SJCRH30 (cell line): ENCODE measurements around the gene RASL12. TPM values are rescaled to one million over a fixed set of nuclear protein-coding genes. Genes with fewer than 3 reads are reported as not detected.
"Not testable (repeated sequence)": the region's sequence is repeated elsewhere in the genome, so short reads cannot be mapped to it uniquely, and the experiment has no call there.

Source experiments
- DNase-seq, 2 experiments: peaks; one replicate each; pipeline ENCODE4 v3.0.0-alpha.2; 2015 to 2020
- H3K27ac ChIP-seq: fragments of 250-450 bp; sonication (Bioruptor Pico); 2 replicates; pipeline ENCODE4 v1.5.1; 2020; ENCODE audit warnings: mild to moderate bottlenecking, moderate library complexity
- H3K27me3 ChIP-seq: fragments of 250-450 bp; sonication (Bioruptor Pico); 2 replicates; pipeline ENCODE4 v1.5.1; 2020; ENCODE audit warnings: mild to moderate bottlenecking, moderate library complexity
- H3K36me3 ChIP-seq: fragments of 250-450 bp; sonication (Bioruptor Pico); 2 replicates; pipeline ENCODE4 v1.5.1; 2020; ENCODE audit warnings: mild to moderate bottlenecking, moderate library complexity
- H3K4me1 ChIP-seq: fragments of 250-450 bp; sonication (Bioruptor Pico); 2 replicates; pipeline ENCODE4 v1.5.1; 2020; ENCODE audit warnings: mild to moderate bottlenecking, moderate library complexity
- H3K4me3 ChIP-seq: fragments of 250-450 bp; sonication (Bioruptor Pico); 2 replicates; pipeline ENCODE4 v1.5.1; 2020; ENCODE audit warnings: mild to moderate bottlenecking, moderate library complexity
- H3K9me3 ChIP-seq: fragments of 250-450 bp; sonication (Bioruptor Pico); replicated peaks from 2 replicates; pipeline ENCODE4 v1.5.1; 2020; ENCODE audit warnings: mild to moderate bottlenecking, moderate library complexity
- total RNA-seq: library from RNA; depleted of rRNA; stranded (reverse); fragments of >200 nt; shearing (Covaris generic); gene quantifications from 2 replicates; pipeline ENCODE4 v1.2.3, GENCODE V29; 2014

The RASL12 gene
- total RNA-seq, 1 experiment from 2014 or later, result not detected

DNA sequence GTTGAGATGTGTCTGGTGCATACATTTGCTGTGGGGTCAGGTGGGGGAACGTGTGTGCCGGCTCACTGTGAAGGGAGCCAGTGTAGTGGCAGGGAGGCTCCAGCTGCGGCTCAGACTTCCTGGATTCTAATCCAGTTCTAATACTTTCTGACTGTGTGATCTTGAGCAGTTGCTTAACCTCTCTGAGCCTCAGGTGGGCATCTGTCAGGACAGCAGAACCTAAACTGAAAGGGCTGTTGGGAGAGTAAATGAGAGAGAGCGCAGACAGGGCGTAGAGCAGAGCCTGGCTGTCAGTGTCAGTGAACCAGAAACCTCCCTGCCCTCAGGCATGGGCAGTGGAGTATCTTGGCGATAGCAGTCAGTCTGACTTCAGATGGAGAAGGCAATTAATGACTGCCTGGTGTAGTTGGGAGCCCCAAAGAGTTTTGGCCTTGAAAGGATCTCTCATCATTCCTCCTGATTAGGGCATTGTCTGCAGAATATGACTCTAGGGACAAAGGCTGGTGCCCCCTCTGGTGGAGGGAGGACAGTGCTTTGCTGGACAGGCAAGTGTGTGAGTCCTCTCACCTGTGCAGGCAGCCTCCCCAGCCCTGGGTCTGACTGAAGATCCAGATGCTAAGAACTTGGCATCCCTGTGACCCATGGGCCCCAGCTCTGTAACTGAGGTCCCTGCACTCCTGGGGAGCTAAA is 18.3 kb upstream of the RASL12 start:
- peak in 1 of 2 experiments; percentile 41 for DNase-seq
- H3K27ac ChIP-seq, result no peak overlapping the region
- H3K4me3 ChIP-seq, result no peak overlapping the region
- H3K27me3 ChIP-seq, result no peaks in the 10 kb centered on the region
- H3K4me1 ChIP-seq, result peaks cover 57% of the 10 kb centered on the region
- no peaks in the 10 kb centered on the region for H3K9me3 ChIP-seq
- H3K36me3 ChIP-seq, result no peaks in the 10 kb centered on the region

DNA sequence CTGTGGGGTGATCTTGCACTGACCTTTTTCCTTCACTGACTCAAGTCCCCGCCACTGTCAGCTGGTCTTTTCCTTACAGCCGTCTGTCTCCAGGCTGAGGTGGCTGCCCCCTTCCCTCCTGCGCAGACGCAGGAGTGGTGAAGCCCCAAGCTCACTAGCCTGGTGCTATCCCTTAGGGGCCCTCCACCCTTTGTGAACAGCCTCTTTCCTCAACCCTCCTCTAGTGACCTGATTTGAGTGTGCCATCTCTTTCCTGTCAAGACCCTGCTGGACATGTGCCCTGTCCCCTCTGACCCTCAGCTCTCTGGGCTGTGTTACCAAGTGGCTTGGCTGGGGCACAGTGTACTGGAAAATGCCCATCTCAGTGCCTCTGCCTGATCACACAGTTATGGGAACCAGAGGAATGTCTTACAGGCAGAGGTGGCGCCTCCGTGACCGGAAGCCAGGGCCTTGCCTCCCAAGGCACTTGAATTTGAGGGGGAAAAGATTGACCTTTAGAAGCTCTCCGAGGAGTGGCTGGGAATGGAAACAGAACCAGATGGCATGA is 17.5 kb upstream of the RASL12 start:
- Histone ChIP-seq H3K36me3 (no peaks in the 10 kb centered on the region), H3K4me1 (peaks cover 57% of the 10 kb centered on the region), H3K27me3 (no peaks in the 10 kb centered on the region), H3K27ac (no peak overlapping the region), H3K4me3 (no peak overlapping the region), H3K9me3 (no peaks in the 10 kb centered on the region)
- no peak for DNase-seq

DNA sequence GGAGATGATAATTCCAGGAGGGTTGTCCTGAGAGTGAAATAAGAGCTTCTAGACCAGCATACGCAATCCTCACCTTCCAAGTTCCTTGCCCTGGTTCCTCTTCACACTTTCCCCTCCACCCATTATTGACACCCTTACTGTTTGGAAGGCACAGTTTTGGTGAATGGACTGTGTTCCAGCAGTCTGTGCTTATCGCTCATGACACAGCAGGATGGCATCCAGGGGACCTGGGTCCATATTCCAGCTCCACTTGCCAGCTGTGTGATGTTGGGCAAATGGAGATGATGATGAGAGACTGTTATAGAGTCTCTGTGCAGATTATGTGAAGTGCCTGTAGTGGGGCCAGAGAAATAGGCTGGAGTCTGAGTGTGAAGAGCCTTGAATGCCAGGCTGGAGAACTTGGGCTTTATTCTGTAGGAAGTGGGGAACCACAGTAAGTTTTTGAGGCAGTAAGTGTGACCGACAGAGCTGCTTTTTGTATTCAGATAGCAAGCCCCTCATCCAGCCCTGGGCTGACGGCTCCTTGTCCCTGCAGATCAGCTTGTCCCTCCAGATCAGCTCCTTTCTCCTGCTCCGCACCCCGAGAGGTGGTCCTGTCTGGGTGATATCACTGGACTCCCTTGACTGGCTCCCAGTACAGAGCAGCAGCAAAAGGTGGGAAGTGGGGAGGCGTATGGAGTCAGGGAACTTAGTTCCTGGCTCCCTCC is 16.9 kb upstream of the RASL12 start:
- Histone ChIP-seq H3K9me3 (no peaks in the 10 kb centered on the region), H3K27ac (no peak overlapping the region; the same call in 1 of the 2 replicates), H3K4me3 (no peak overlapping the region), H3K4me1 (peaks cover 57% of the 10 kb centered on the region), H3K36me3 (no peaks in the 10 kb centered on the region), H3K27me3 (no peaks in the 10 kb centered on the region)
- DNase-seq, result no peak

DNA sequence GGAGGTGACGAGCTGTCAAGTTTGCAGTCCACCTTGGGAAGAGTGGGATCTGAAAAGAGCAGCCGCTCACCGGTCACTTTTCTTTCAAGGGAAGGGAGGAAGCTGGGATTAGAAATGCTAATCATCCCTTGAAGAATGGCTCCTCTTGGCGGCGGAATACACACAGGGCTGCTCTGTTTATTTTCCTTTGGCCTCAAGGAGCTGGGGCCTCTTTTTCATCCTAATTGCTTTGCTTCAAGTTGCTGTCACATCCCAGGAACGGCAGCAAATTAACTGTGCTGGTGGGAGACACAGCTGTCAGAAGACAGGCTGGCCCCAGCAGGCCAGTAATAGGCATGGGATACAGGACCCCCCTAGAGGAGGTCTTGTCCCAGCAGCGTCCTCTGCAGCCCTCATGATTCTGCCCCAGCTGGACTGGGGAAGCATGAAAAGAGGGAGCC is 15.5 kb upstream of the RASL12 start:
- Histone ChIP-seq H3K4me1 (peaks cover 45% of the 10 kb centered on the region), H3K9me3 (no peaks in the 10 kb centered on the region), H3K36me3 (no peaks in the 10 kb centered on the region), H3K27ac (peak overlapping the region; percentile 35; the same call in 1 of the 2 replicates), H3K27me3 (no peaks in the 10 kb centered on the region), H3K4me3 (no peak overlapping the region)
- peak; percentile 80 for DNase-seq

DNA sequence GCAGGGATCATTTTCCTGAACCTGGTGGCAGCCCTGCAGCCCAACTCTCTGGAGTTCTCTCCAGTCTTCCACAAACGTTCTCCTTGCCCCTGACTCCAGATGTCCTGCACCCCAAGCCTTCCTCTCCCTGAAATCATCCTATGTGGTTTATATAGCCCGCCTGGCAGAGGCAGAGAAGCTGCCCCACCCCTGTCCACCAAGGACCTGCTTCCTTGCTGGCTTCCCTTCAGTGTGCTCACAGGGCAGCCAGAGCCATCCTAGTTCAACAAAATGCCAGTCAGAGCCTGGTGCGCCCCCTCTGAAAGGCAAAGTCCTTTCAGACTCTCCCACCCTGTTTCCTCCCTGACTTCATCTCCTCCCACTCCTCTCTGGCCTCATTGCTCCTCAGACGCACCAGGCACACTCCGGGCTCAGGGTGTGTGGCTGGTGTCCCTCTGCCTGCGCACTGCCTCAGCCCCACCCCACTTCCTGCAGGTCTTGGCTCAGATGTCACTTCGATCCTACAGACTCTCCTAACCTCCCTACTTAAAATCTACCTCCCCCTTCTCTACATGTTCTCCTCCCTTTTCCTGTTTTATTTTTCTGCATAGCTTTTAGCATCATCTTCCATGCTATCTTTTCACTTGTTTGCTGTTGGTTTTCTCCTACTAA is 14.6 kb upstream of the RASL12 start:
- peak; percentile 37 to 61 for DNase-seq
- Histone ChIP-seq H3K4me3 (no peak overlapping the region), H3K27ac (peak overlapping the region; percentile 5; the same call in 1 of the 2 replicates), H3K36me3 (no peaks in the 10 kb centered on the region), H3K27me3 (no peaks in the 10 kb centered on the region), H3K9me3 (no peaks in the 10 kb centered on the region), H3K4me1 (peaks cover 36% of the 10 kb centered on the region)

DNA sequence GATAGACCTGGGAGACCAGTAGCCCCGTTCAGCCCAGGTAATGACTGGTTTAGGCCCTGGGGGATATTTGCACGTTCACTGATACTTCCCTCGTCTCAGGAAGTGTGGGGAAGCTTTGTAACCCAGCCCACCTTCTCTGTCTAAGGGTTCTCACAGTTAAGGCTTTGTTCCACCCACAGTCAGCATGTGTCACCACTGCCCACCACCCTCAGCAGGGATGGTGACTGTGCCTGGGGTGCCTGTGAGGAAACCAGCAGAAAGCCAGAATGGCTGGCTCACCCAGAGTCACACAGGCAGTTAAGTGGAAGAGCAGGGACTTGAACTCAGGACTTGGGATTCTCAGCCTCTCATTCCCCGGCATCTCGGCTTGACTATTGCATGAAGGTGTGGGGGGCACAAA is 14.0 kb upstream of the RASL12 start:
- Histone ChIP-seq H3K9me3 (no peaks in the 10 kb centered on the region), H3K4me1 (peaks cover 32% of the 10 kb centered on the region), H3K4me3 (no peak overlapping the region), H3K27me3 (no peaks in the 10 kb centered on the region), H3K36me3 (no peaks in the 10 kb centered on the region), H3K27ac (no peak overlapping the region)
- no peak for DNase-seq

DNA sequence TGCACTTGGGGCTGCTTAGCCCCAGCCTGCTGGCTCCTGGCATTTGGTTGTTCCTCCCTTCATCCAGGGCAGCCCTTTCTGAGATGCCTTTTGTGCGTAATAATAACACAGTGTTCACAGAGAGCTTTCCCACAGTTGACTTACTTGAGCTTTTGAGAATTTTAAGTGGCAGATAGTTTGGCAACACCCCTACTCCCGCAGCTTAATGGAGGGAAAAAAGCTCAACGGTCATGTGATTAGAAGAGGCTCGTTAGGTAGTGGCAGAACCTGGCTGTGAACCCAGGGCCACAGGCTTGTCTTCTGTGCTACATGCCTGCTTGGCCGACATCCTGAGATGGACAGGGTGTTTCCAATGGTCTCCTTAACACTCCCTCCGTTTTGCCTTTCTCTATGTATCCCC is 13.5 kb upstream of the RASL12 start:
- DNase-seq, result no peak
- H3K4me3 ChIP-seq, result no peak overlapping the region
- H3K9me3 ChIP-seq, result no peaks in the 10 kb centered on the region
- H3K27ac ChIP-seq, result no peak overlapping the region
- H3K4me1 ChIP-seq, result peaks cover 32% of the 10 kb centered on the region
- H3K36me3 ChIP-seq, result no peaks in the 10 kb centered on the region
- H3K27me3 ChIP-seq, result no peaks in the 10 kb centered on the region

DNA sequence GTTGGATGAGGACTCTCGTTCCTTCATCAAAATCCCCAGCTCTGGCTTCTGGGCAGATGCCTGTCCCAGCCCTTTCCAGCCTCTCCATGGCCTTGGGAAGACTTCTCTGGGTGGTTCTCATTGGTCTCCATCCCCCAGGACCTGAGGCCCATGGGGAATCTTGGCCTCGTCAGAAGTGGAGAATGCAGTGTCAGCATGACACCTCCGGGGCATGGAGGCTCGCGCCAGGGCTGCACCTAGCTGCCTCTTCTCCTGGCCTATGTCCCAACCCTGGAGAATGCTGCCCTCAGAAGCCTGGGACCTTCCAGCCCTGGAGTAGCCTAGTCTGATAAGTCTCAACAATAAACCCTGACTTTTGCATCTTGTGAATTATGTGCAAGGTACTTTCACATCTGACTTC is 11.8 kb upstream of the RASL12 start:
- Histone ChIP-seq H3K27me3 (no peaks in the 10 kb centered on the region), H3K9me3 (no peaks in the 10 kb centered on the region), H3K4me1 (peaks cover 32% of the 10 kb centered on the region), H3K4me3 (no peak overlapping the region), H3K36me3 (no peaks in the 10 kb centered on the region), H3K27ac (no peak overlapping the region)
- DNase-seq, result no peak

DNA sequence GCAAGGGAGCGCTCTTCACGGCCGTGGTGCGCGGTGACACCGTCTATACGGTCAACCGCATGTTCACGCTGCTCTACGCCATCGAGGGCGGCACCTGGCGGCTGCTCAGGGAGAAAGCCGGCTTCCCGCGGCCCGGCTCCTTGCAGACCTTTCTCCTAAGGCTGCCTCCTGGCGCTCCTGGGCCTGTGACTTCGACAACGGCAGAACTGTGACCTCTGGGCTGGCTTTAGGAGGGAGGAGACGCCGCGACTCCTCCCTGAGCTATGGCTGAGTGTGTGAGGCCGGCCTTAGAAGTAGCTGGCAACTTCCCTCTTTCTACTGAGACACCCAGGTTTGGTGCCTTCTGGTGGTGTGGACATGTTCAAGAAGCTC is 10.2 kb upstream of the RASL12 start:
- Histone ChIP-seq H3K36me3 (no peaks in the 10 kb centered on the region), H3K27me3 (no peaks in the 10 kb centered on the region)
- no peak for DNase-seq

DNA sequence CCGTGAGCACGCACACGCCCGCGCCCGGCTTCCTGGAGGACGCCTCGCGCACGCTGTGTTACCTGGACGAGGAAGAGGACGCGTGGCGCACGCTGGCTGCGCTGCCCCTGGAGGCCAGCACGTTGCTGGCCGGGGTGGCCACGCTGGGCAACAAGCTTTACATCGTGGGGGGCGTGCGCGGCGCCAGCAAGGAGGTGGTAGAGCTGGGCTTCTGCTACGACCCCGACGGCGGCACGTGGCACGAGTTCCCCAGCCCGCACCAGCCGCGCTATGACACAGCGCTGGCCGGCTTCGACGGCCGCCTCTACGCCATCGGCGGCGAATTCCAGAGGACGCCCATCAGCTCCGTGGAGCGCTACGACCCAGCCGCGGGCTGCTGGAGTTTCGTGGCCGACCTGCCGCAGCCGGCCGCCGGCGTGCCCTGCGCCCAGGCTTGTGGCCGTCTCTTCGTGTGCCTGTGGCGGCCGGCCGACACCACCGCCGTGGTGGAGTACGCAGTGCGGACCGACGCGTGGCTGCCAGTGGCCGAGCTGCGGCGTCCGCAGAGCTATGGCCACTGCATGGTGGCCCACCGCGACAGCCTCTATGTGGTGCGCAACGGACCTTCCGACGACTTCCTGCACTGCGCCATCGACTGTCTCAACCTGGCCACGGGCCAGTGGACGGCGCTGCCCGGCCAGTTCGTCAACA is 9.6 kb upstream of the RASL12 start:
- peaks cover 10% of the 10 kb centered on the region; the same call in 1 of the 2 replicates for H3K4me1 ChIP-seq
- DNase-seq, result no peak
- no peaks in the 10 kb centered on the region for H3K9me3 ChIP-seq
- no peak overlapping the region for H3K27ac ChIP-seq
- no peak overlapping the region for H3K4me3 ChIP-seq
- H3K36me3 ChIP-seq, result no peaks in the 10 kb centered on the region
- H3K27me3 ChIP-seq, result no peaks in the 10 kb centered on the region

More for the DNA sequence above, 10.2 kb upstream of the RASL12 start:
- peaks cover 15% of the 10 kb centered on the region for H3K4me1 ChIP-seq
- H3K9me3 ChIP-seq, result no peaks in the 10 kb centered on the region
- H3K27ac ChIP-seq, result no peak overlapping the region
- H3K4me3 ChIP-seq, result no peak overlapping the region

DNA sequence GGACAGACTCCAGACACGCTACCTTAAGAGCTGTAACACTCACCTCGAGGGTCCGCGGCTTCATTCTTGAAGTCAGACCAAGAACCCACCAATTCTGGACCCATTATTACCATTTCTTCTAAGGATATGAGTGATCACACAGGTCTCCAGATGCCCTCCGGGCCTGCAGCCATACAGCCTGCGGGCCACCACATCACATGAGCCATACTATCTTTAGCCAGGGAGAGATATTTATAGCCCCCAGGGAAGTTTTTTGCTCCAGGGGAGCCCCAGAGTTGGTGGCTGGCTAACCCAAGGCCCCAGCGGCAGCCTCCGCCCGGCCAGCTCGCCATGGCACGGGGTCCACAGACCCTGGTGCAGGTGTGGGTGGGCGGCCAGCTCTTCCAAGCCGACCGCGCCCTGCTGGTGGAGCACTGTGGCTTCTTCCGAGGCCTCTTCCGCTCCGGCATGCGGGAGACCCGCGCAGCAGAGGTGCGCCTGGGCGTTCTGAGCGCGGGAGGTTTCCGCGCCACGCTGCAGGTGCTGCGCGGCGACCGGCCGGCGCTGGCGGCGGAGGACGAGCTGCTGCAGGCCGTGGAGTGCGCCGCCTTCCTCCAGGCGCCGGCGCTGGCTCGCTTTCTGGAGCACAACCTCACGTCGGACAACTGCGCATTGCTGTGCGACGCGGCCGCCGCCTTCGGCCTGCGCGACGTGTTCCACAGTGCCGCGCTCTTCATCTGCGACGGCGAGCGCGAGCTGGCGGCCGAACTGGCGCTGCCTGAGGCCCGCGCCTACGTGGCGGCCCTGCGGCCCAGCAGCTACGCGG is 8.9 kb upstream of the RASL12 start, which contains the start of gene KBTBD13:
Gene KBTBD13, plus strand, starts transcription at position 261 of the 805 bp plus-strand sequence. Its CDS starts 70 bp downstream, at position 331.
- no peak for DNase-seq
- no peaks in the 10 kb centered on the region for H3K27me3 ChIP-seq
- no peak within 1 kb of the TSS for H3K27ac ChIP-seq
- no peak within 1 kb of the TSS for H3K4me3 ChIP-seq
- peaks cover 3% of the 10 kb centered on the region; the same call in 1 of the 2 replicates for H3K4me1 ChIP-seq
- H3K36me3 ChIP-seq, result no peaks in the 10 kb centered on the region
- H3K9me3 ChIP-seq, result no peaks in the 10 kb centered on the region

DNA sequence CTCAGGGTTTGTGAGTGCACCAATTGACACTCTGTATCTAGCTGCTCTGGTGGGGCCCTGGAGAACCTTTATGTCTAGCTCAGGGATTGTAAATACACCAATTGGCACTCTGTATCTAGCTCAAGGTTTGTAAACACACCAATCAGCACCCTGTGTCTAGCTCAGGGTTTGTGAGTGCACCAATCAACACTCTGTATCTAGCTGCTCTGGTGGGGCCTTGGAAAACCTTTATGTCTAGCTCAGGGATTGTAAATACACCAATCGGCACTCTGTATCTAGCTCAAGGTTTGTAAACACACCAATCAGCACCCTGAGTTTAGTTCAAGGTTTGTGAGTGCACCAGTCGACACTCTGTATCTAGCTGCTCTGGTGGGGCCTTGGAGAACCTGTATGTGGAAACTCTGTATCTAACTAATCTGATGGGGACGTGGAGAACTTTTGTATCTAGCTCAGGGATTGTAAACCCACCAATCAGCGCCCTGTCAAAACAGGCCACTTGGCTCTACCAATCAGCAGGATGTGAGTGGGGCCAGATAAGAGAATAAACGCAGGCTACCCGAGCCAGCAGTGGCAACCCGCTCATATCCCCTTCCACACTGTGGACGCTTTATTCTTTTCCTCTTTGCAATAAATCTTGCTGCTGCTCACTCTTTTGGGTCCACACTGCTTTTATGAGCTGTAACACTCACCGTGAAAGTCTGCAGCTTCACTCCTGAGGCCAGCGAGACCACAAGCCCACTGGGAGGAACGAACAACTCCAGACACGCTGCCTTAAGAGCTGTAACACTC is 8.0 kb upstream of the RASL12 start:
- not testable (repeated sequence) for H3K36me3 ChIP-seq, H3K9me3 ChIP-seq, H3K4me3 ChIP-seq, H3K4me1 ChIP-seq, H3K27me3 ChIP-seq, DNase-seq, H3K27ac ChIP-seq

DNA sequence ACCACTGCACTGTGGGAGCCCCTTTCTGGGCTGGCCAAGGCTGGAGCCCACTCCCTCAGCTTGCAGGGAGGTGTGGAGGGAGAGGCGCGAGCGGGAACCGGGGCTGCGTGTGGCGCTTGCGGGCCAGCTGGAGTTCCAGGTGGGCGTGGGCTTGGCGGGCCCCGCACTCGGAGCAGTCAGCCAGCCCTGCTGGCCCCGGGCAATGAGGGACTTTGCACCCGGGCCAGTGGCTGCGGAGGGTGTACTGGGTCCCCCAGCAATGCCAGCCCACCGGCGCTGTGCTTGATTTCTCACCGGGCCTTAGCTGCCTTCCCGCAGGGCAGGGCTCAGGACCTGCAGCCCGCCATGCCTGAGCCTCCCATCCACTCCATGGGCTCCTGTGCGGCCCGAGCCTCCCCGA is 7.2 kb upstream of the RASL12 start:
- not testable (repeated sequence) for H3K27ac ChIP-seq, H3K27me3 ChIP-seq, H3K4me1 ChIP-seq, H3K4me3 ChIP-seq, H3K36me3 ChIP-seq, H3K9me3 ChIP-seq, DNase-seq
